CD14-positive monocyte (primary cell): ENCODE measurements around the gene IPMK. TPM values are rescaled to one million over a fixed set of nuclear protein-coding genes. Genes with fewer than 3 reads are reported as not detected.

Source experiments
- DNase-seq, 3 donors: peaks; one replicate each; pipeline ENCODE4 v3.0.0-alpha.2; 2011 to 2022
- H2AFZ ChIP-seq: 2 replicates; pipeline ENCODE4 v1.6.0; 2012; ENCODE audit warnings: mild to moderate bottlenecking, low read depth, low read length, inconsistent platforms; ENCODE audit not compliant: insufficient read depth, poor library complexity, severe bottlenecking
- H3K27ac ChIP-seq, 2 donors: 1 replicate in 1 of 2; 2 replicates in 1 of 2; pipeline ENCODE4 v1.5.1; 2012 to 2013; ENCODE audit warnings: low read length in 2 of 2, control low read depth in 1 of 2, inconsistent platforms in 1 of 2, low read depth in 1 of 2, mild to moderate bottlenecking in 1 of 2
- H3K27me3 ChIP-seq, 2 donors: one replicate each; pipeline versions ENCODE4 v1.6.0 to v1.6.1; 2011 to 2013; ENCODE audit warnings: low read length in 2 of 2; ENCODE audit not compliant: control insufficient read depth in 2 of 2, insufficient read depth in 2 of 2
- H3K36me3 ChIP-seq, 2 donors: replicated peaks in 1 of 2; 1 replicate in 1 of 2; 2 replicates in 1 of 2; pipeline versions ENCODE4 v1.5.1 to v1.6.1; 2012 to 2013; ENCODE audit warnings: low read length in 2 of 2, control low read depth in 1 of 2, inconsistent platforms in 1 of 2, mild to moderate bottlenecking in 1 of 2; ENCODE audit not compliant: insufficient read depth in 2 of 2, control insufficient read depth in 1 of 2
- H3K4me1 ChIP-seq, 2 donors: 1 replicate in 1 of 2; 2 replicates in 1 of 2; pipeline versions ENCODE4 v1.5.1 to v1.6.1; 2012 to 2013; ENCODE audit warnings: low read length in 2 of 2, control low read depth in 1 of 2, inconsistent platforms in 1 of 2, mild to moderate bottlenecking in 1 of 2, moderate library complexity in 1 of 2; ENCODE audit not compliant: insufficient read depth in 2 of 2, control insufficient read depth in 1 of 2
- H3K4me2 ChIP-seq: replicated peaks from 2 replicates; pipeline ENCODE3; 2012; ENCODE audit warnings: low read length, moderate library complexity, mild to moderate bottlenecking; ENCODE audit not compliant: poor library complexity, severe bottlenecking; ENCODE audit errors: extremely low read depth
- H3K4me3 ChIP-seq, 3 experiments: fragments of 200-600 bp in 1 of 3; sonication (generic) in 1 of 3; replicated peaks in 1 of 3; 1 replicate in 2 of 3; 2 replicates in 1 of 3; pipeline ENCODE4 v1.5.1; 2011 to 2013; ENCODE audit warnings: low read length in 3 of 3, mild to moderate bottlenecking in 3 of 3, control low read depth in 2 of 3, low read depth in 2 of 3, inconsistent platforms in 1 of 3, moderate library complexity in 1 of 3
- H3K79me2 ChIP-seq: 2 replicates; pipeline ENCODE4 v1.6.0; 2012; ENCODE audit warnings: mild to moderate bottlenecking, control low read depth, inconsistent platforms, low read length, moderate library complexity; ENCODE audit not compliant: insufficient read depth
- H3K9ac ChIP-seq: 2 replicates; pipeline ENCODE4 v1.6.0; 2017; ENCODE audit warnings: low read length, mild to moderate bottlenecking; ENCODE audit not compliant: insufficient read depth, poor library complexity, severe bottlenecking
- H3K9me3 ChIP-seq, 2 donors: replicated peaks in 1 of 2; 1 replicate in 1 of 2; 2 replicates in 1 of 2; pipeline versions ENCODE4 v1.5.1 to v1.6.1; 2012 to 2013; ENCODE audit warnings: low read length in 2 of 2, control low read depth in 1 of 2; ENCODE audit not compliant: control insufficient read depth in 1 of 2, insufficient read depth in 1 of 2
- H4K20me1 ChIP-seq: 2 replicates; pipeline ENCODE4 v1.6.0; 2012; ENCODE audit warnings: mild to moderate bottlenecking, low read length, control low read depth, moderate library complexity; ENCODE audit not compliant: insufficient read depth
- H3K27ac Mint-ChIP-seq, 7 donors: one replicate each; pipeline ENCODE4 v1.8.0; 2020; ENCODE audit warnings: mild to moderate bottlenecking in 7 of 7, mixed read lengths in 7 of 7, moderate library complexity in 6 of 7, inconsistent platforms in 2 of 7
- H3K27me3 Mint-ChIP-seq, 3 donors: one replicate each; pipeline ENCODE4 v1.8.0; 2021 to 2022; ENCODE audit warnings: low read depth in 3 of 3, mild to moderate bottlenecking in 3 of 3, mixed read lengths in 3 of 3, moderate library complexity in 3 of 3, inconsistent platforms in 1 of 3
- H3K36me3 Mint-ChIP-seq, 2 donors: one replicate each; pipeline ENCODE4 v1.8.0; 2020; ENCODE audit warnings: mixed read lengths in 2 of 2, inconsistent platforms in 1 of 2, mild to moderate bottlenecking in 1 of 2
- H3K4me1 Mint-ChIP-seq: one replicate; pipeline ENCODE4 v1.8.0; 2020; ENCODE audit warnings: mild to moderate bottlenecking, mixed read lengths
- H3K4me3 Mint-ChIP-seq, 2 donors: one replicate each; pipeline ENCODE4 v1.8.0; 2020; ENCODE audit warnings: mild to moderate bottlenecking in 2 of 2, mixed read lengths in 2 of 2, moderate library complexity in 1 of 2
- H3K9me3 Mint-ChIP-seq, 7 donors: one replicate each; pipeline ENCODE4 v1.8.0; 2020 to 2022; ENCODE audit warnings: mixed read lengths in 7 of 7, mild to moderate bottlenecking in 6 of 7, moderate library complexity in 6 of 7, inconsistent platforms in 2 of 7
- CTCF ChIP-seq: fragments of 200-600 bp; IDR thresholded peaks from one replicate; pipeline ENCODE4 v1.8.0; 2022; ENCODE audit warnings: antibody characterized with exemption, mild to moderate bottlenecking
- WGBS: methylation state at CpG from one replicate; pipeline ENCODE4 v1.1.5; 2013; ENCODE audit warnings: missing lambda C conversion rate; ENCODE audit not compliant: insufficient coverage; 5-methylcytosine and 5-hydroxymethylcytosine counted together
- intact Hi-C, 2 donors: fragments of 100-400 bp; cut with micrococcal nuclease; formaldehyde crosslinking; loops; one replicate each; pipeline versions ENCODE4 v1.15.0 to v1.15.1; 2023
- polyA plus RNA-seq, 3 donors: library from polyadenylated mRNA; depleted of rRNA in 1 of 3; unstranded in 2 of 3; stranded (reverse) in 1 of 3; fragments of 300-500 nt in 2 of 3; fragments of >200 nt in 1 of 3; fragmentation: Illumina TruSeq in 2 of 3; gene quantifications; 1 replicate in 2 of 3; 2 replicates in 1 of 3; pipeline ENCODE4 v1.2.3, GENCODE V29; 2012 to 2021

Gene IPMK
- polyA plus RNA-seq, 3 donors = 6.1 to 10.9 (median 8.8) TPM

DNA sequence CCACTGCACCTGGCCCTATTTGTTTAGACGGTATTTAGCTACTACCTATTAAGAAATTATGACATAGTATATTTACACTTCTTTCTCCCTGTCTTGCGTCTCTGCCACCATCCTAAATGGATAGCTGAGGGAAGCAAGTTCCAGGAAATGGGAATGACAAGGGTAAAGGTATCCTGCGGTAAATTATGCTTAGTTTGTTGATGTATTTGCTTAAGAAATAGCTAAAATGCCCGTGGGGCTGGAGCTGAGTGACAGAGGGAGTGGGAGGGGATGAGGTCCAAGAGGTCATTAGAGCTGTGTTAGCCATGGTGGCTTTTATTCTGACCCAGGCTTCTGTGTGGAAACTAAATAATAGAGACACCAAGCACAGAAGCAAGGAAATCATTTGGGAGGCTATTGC lies 38.1 kb upstream of the IPMK start:
- H3K27ac ChIP-seq = no peak overlapping the region
- Mint-ChIP-seq H3K9me3 (peaks cover 0 to 1% (median 0%) of the 10 kb centered on the region in 7 donors), H3K36me3 (no peaks in the 10 kb centered on the region), H3K4me1 (peaks cover 3% of the 10 kb centered on the region), H3K27ac (no peak overlapping the region), H3K4me3 (no peak overlapping the region), H3K27me3 (peaks cover 12 to 18% (median 14%) of the 10 kb centered on the region in 3 donors)
- WGBS = 58% methylated on average over 2 of the region's 4 CpGs
- no peak for DNase-seq
- H3K4me2 ChIP-seq = no peak overlapping the region
- peaks cover 12 to 21% of the 10 kb centered on the region in 2 donors for H3K27me3 ChIP-seq
- H4K20me1 ChIP-seq = no peaks in the 10 kb centered on the region
- no peaks in the 10 kb centered on the region for H3K79me2 ChIP-seq
- no peaks in the 10 kb centered on the region for H3K9me3 ChIP-seq
- H3K4me3 ChIP-seq = no peak overlapping the region
- no peaks in the 10 kb centered on the region for H3K4me1 ChIP-seq
- TF ChIP-seq CTCF = no peak
- intact Hi-C loops = loop anchor here in 1 of 2 donors (5.0 kb wide), 1 partner anchor 46 kb away; no protein-coding TSS in a partner anchor
- H2AFZ ChIP-seq = no peak overlapping the region
- no peak overlapping the region for H3K9ac ChIP-seq
- no peaks in the 10 kb centered on the region for H3K36me3 ChIP-seq

DNA sequence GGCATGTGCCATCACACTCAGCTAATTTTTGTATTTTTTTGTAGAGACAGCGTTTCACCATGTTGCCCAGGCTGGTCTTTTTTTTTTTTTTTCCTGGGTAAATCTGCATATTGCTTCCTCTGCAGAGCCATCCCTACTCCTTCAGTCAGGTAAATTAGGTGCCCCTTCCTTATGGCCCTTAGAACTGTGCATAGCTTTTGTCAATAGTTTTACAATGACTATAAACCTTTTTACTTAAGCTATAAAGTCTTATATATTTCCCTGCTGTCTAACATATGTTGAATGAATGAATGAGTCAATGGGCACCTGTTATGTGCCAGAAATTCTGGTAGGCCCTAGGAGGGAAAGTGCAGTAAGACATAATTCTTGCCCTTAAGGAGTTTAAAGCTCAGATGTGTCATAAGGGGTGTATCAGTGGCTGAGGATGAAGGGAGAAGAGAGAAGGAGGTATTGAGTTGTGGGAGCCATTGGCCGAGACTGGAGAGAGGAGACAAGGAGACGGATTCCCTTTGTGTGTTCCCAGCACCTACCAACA lies 36.5 kb upstream of the IPMK start:
- Mint-ChIP-seq H3K36me3 (no peaks in the 10 kb centered on the region), H3K27me3 (peaks cover 8 to 16% (median 15%) of the 10 kb centered on the region in 3 donors), H3K9me3 (peaks cover 0 to 1% (median 0%) of the 10 kb centered on the region in 7 donors), H3K27ac (no peak overlapping the region), H3K4me1 (peaks cover 8% of the 10 kb centered on the region), H3K4me3 (no peak overlapping the region)
- no peaks in the 10 kb centered on the region for H3K36me3 ChIP-seq
- no CpG with 5 or more reads among the region's 3 CpGs for WGBS
- no peaks in the 10 kb centered on the region for H3K79me2 ChIP-seq
- no peaks in the 10 kb centered on the region for H3K9me3 ChIP-seq
- H3K4me3 ChIP-seq = no peak overlapping the region
- H4K20me1 ChIP-seq = no peaks in the 10 kb centered on the region
- no peak for DNase-seq
- H2AFZ ChIP-seq = no peak overlapping the region
- H3K27ac ChIP-seq = no peak overlapping the region
- peaks cover 12 to 25% of the 10 kb centered on the region in 2 donors for H3K27me3 ChIP-seq
- H3K4me1 ChIP-seq = peaks cover 0 to 4% of the 10 kb centered on the region in 2 donors
- H3K4me2 ChIP-seq = no peak overlapping the region
- intact Hi-C loops = no loop called here
- no peak overlapping the region for H3K9ac ChIP-seq
- no peak for TF ChIP-seq CTCF
